ENCODE results near the gene BSN.

DNA sequence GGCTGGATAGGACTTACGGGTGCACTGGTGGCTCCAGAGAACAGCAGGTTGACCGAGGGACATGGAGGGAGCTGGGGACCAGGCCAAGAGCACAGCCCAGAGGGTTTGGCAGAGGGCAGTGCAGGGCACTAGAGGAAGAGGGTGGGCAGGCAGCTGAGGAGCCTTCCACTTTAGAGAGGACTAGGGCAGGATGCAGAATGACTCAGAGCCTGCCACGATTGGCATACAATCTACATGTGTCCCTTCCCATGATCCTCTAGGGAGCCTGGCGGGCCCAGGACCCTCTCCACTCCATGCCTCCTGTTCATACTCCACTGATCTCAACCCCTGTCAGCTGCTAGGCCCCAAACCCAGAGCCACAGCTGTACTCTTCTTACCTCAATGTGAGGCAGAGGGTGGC, 105.5 kb downstream of the BSN start:
- TF ChIP-seq, protein P1, sequence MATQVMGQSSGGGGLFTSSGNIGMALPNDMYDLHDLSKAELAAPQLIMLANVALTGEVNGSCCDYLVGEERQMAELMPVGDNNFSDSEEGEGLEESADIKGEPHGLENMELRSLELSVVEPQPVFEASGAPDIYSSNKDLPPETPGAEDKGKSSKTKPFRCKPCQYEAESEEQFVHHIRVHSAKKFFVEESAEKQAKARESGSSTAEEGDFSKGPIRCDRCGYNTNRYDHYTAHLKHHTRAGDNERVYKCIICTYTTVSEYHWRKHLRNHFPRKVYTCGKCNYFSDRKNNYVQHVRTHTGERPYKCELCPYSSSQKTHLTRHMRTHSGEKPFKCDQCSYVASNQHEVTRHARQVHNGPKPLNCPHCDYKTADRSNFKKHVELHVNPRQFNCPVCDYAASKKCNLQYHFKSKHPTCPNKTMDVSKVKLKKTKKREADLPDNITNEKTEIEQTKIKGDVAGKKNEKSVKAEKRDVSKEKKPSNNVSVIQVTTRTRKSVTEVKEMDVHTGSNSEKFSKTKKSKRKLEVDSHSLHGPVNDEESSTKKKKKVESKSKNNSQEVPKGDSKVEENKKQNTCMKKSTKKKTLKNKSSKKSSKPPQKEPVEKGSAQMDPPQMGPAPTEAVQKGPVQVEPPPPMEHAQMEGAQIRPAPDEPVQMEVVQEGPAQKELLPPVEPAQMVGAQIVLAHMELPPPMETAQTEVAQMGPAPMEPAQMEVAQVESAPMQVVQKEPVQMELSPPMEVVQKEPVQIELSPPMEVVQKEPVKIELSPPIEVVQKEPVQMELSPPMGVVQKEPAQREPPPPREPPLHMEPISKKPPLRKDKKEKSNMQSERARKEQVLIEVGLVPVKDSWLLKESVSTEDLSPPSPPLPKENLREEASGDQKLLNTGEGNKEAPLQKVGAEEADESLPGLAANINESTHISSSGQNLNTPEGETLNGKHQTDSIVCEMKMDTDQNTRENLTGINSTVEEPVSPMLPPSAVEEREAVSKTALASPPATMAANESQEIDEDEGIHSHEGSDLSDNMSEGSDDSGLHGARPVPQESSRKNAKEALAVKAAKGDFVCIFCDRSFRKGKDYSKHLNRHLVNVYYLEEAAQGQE (IDR thresholded peaks at IDR 0.05) = no peak
- TF ChIP-seq SMC3 (IDR thresholded peaks at IDR 0.05) = no peak
- TF ChIP-seq PHF8 (IDR thresholded peaks at IDR 0.05; ENCODE audit: borderline replicate concordance, low read depth) = no peak
- TF ChIP-seq MAZ (IDR thresholded peaks at IDR 0.05; ENCODE audit: borderline replicate concordance, low read depth, low read length) = no peak
- TF ChIP-seq, protein P2, sequence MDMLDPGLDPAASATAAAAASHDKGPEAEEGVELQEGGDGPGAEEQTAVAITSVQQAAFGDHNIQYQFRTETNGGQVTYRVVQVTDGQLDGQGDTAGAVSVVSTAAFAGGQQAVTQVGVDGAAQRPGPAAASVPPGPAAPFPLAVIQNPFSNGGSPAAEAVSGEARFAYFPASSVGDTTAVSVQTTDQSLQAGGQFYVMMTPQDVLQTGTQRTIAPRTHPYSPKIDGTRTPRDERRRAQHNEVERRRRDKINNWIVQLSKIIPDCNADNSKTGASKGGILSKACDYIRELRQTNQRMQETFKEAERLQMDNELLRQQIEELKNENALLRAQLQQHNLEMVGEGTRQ (IDR thresholded peaks at IDR 0.05) = no peak
- TF ChIP-seq CHD4 (IDR thresholded peaks at IDR 0.05; ENCODE audit: borderline replicate concordance) = no peak
- TF ChIP-seq, protein P3, sequence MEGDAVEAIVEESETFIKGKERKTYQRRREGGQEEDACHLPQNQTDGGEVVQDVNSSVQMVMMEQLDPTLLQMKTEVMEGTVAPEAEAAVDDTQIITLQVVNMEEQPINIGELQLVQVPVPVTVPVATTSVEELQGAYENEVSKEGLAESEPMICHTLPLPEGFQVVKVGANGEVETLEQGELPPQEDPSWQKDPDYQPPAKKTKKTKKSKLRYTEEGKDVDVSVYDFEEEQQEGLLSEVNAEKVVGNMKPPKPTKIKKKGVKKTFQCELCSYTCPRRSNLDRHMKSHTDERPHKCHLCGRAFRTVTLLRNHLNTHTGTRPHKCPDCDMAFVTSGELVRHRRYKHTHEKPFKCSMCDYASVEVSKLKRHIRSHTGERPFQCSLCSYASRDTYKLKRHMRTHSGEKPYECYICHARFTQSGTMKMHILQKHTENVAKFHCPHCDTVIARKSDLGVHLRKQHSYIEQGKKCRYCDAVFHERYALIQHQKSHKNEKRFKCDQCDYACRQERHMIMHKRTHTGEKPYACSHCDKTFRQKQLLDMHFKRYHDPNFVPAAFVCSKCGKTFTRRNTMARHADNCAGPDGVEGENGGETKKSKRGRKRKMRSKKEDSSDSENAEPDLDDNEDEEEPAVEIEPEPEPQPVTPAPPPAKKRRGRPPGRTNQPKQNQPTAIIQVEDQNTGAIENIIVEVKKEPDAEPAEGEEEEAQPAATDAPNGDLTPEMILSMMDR (IDR thresholded peaks at IDR 0.05) = no peak
- TF ChIP-seq, protein P4, sequence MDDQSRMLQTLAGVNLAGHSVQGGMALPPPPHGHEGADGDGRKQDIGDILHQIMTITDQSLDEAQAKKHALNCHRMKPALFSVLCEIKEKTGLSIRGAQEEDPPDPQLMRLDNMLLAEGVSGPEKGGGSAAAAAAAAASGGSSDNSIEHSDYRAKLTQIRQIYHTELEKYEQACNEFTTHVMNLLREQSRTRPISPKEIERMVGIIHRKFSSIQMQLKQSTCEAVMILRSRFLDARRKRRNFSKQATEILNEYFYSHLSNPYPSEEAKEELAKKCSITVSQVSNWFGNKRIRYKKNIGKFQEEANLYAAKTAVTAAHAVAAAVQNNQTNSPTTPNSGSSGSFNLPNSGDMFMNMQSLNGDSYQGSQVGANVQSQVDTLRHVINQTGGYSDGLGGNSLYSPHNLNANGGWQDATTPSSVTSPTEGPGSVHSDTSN (IDR thresholded peaks at IDR 0.05) = no peak
- TF ChIP-seq POLR2A (IDR thresholded peaks at IDR 0.05; ENCODE audit: low read length) = no peak
- TF ChIP-seq KDM1A (IDR thresholded peaks at IDR 0.05; ENCODE audit: low read depth) = no peak
- no peak for TF ChIP-seq EHF (CRISPR knock-in tag; IDR thresholded peaks at IDR 0.05)
- TF ChIP-seq, protein P5, sequence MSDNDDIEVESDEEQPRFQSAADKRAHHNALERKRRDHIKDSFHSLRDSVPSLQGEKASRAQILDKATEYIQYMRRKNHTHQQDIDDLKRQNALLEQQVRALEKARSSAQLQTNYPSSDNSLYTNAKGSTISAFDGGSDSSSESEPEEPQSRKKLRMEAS (IDR thresholded peaks at IDR 0.05) = no peak
